HL-60 (cell line): Measurements from ENCODE around the gene CCDC88A.

Experiments used
- DNase-seq, 2 experiments: peaks; one replicate each; pipeline ENCODE4 v3.0.0-alpha.2; 2010 to 2020; ENCODE audit warnings: low read depth in 1 of 2, low spot score in 1 of 2
- H3K27ac ChIP-seq: fragments of 250-450 bp; sonication (Bioruptor Pico); replicated peaks from 2 replicates; pipeline ENCODE4 v1.5.1; 2020; ENCODE audit warnings: mild to moderate bottlenecking, moderate library complexity
- H3K27me3 ChIP-seq: fragments of 250-450 bp; sonication (Bioruptor Pico); 2 replicates; pipeline ENCODE4 v1.5.1; 2021; ENCODE audit warnings: mild to moderate bottlenecking, moderate library complexity; ENCODE audit not compliant: insufficient read depth, poor library complexity, severe bottlenecking
- H3K4me3 ChIP-seq: replicated peaks from 2 replicates; pipeline ENCODE4 v1.5.1; 2011; ENCODE audit warnings: mild to moderate bottlenecking, control low read depth, low read length; ENCODE audit not compliant: insufficient read depth
- GABPA ChIP-seq: IDR thresholded peaks from 2 replicates; pipeline ENCODE4 v1.6.1; 2012; ENCODE audit warnings: low read depth
- POLR2AphosphoS5 ChIP-seq: IDR thresholded peaks from 2 replicates; pipeline ENCODE4 v1.6.1; 2012; ENCODE audit warnings: low read depth
- SPI1 ChIP-seq: IDR thresholded peaks from 2 replicates; pipeline ENCODE4 v1.6.1; 2012; ENCODE audit warnings: low read depth, mild to moderate bottlenecking, borderline replicate concordance
- TF ChIP-seq, protein P1 (sequence below): IDR thresholded peaks from 2 replicates; pipeline ENCODE4 v1.6.1; 2012; ENCODE audit warnings: low read depth; ENCODE audit not compliant: insufficient replicate concordance
- TF ChIP-seq, protein P2 (sequence below): IDR thresholded peaks from one replicate; pipeline ENCODE4 v1.5.1; 2011; ENCODE audit warnings: low read length, control low read depth, inconsistent platforms; ENCODE audit not compliant: insufficient read depth

The CCDC88A gene

GRCh38 chr2:55403256-55403998 is 16.2 kb downstream of the CCDC88A start:
- no peak overlapping the region for H3K27ac ChIP-seq
- TF ChIP-seq, protein P1, sequence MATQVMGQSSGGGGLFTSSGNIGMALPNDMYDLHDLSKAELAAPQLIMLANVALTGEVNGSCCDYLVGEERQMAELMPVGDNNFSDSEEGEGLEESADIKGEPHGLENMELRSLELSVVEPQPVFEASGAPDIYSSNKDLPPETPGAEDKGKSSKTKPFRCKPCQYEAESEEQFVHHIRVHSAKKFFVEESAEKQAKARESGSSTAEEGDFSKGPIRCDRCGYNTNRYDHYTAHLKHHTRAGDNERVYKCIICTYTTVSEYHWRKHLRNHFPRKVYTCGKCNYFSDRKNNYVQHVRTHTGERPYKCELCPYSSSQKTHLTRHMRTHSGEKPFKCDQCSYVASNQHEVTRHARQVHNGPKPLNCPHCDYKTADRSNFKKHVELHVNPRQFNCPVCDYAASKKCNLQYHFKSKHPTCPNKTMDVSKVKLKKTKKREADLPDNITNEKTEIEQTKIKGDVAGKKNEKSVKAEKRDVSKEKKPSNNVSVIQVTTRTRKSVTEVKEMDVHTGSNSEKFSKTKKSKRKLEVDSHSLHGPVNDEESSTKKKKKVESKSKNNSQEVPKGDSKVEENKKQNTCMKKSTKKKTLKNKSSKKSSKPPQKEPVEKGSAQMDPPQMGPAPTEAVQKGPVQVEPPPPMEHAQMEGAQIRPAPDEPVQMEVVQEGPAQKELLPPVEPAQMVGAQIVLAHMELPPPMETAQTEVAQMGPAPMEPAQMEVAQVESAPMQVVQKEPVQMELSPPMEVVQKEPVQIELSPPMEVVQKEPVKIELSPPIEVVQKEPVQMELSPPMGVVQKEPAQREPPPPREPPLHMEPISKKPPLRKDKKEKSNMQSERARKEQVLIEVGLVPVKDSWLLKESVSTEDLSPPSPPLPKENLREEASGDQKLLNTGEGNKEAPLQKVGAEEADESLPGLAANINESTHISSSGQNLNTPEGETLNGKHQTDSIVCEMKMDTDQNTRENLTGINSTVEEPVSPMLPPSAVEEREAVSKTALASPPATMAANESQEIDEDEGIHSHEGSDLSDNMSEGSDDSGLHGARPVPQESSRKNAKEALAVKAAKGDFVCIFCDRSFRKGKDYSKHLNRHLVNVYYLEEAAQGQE: no peak
- TF ChIP-seq GABPA (no peak), SPI1 (no peak), POLR2AphosphoS5 (no peak)
- TF ChIP-seq, protein P2, sequence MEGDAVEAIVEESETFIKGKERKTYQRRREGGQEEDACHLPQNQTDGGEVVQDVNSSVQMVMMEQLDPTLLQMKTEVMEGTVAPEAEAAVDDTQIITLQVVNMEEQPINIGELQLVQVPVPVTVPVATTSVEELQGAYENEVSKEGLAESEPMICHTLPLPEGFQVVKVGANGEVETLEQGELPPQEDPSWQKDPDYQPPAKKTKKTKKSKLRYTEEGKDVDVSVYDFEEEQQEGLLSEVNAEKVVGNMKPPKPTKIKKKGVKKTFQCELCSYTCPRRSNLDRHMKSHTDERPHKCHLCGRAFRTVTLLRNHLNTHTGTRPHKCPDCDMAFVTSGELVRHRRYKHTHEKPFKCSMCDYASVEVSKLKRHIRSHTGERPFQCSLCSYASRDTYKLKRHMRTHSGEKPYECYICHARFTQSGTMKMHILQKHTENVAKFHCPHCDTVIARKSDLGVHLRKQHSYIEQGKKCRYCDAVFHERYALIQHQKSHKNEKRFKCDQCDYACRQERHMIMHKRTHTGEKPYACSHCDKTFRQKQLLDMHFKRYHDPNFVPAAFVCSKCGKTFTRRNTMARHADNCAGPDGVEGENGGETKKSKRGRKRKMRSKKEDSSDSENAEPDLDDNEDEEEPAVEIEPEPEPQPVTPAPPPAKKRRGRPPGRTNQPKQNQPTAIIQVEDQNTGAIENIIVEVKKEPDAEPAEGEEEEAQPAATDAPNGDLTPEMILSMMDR: no peak

DNA sequence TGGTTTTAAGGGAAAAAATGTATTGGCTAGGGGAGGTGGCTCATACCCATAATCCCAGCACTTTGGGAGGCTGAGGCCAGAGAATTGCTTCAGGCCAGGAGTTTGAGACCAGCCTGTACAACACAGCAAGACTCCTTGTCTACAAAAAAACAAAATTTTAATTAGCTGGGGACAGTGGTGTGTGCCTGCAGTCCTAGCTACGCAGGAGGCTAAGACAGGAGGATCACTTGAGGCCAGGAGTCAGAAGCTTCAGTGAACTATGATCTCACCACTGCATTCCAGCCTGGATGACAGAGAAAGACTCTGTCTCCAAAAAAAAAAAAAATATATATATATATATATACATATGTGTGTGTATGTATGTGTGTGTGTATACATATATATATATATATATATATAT is 18.5 kb downstream of the CCDC88A start:
- Histone ChIP-seq H3K4me3 (no peak overlapping the region), H3K27ac (no peak overlapping the region), H3K27me3 (no peaks in the 10 kb centered on the region)
- no peak for DNase-seq
- TF ChIP-seq POLR2AphosphoS5 (no peak), SPI1 (no peak), GABPA (no peak)
- TF ChIP-seq, protein P2: no peak
- TF ChIP-seq, protein P1: no peak

More at GRCh38 chr2:55403256-55403998, 16.2 kb downstream of the CCDC88A start:
- Histone ChIP-seq H3K4me3 (no peak overlapping the region), H3K27me3 (no peaks in the 10 kb centered on the region)
- no peak for DNase-seq

GRCh38 chr2:55400332-55400731 is 19.3 kb downstream of the CCDC88A start:
- TF ChIP-seq SPI1: no peak
- TF ChIP-seq, protein P1: no peak
- TF ChIP-seq GABPA: no peak
- TF ChIP-seq, protein P2: no peak
- Histone ChIP-seq H3K27ac (no peak overlapping the region), H3K4me3 (no peak overlapping the region), H3K27me3 (no peaks in the 10 kb centered on the region)
- DNase-seq: no peak
